H9 (cell line): Measurements from ENCODE around the gene CLCNKA. TPM values are rescaled to one million over a fixed set of nuclear protein-coding genes. Genes with fewer than 3 reads are reported as not detected.

ENCODE experiments used
- DNase-seq: peaks from one replicate; pipeline ENCODE4 v3.0.0-alpha.2; 2017
- H2AFZ ChIP-seq: one replicate; pipeline ENCODE4 v1.6.1; 2013; ENCODE audit warnings: mild to moderate bottlenecking, low read length, control low read depth, moderate library complexity
- H2AK5ac ChIP-seq: 2 replicates; pipeline ENCODE4 v1.6.1; 2013; ENCODE audit warnings: low read length, control low read depth, mixed read lengths; ENCODE audit not compliant: insufficient read length
- H2BK120ac ChIP-seq: one replicate; pipeline ENCODE4 v1.6.1; 2013; ENCODE audit warnings: low read depth, mild to moderate bottlenecking, low read length, control low read depth, inconsistent platforms; ENCODE audit not compliant: poor library complexity, severe bottlenecking
- H2BK12ac ChIP-seq: 2 replicates; pipeline ENCODE4 v1.6.1; 2013; ENCODE audit warnings: low read length, control low read depth, mixed read lengths, low read depth; ENCODE audit not compliant: insufficient read length
- H2BK15ac ChIP-seq: 2 replicates; pipeline ENCODE4 v1.6.1; 2013; ENCODE audit warnings: low read depth, low read length, control low read depth
- H2BK20ac ChIP-seq: one replicate; pipeline ENCODE4 v1.6.1; 2013; ENCODE audit warnings: low read depth, mild to moderate bottlenecking, low read length, control low read depth, inconsistent platforms; ENCODE audit not compliant: poor library complexity, severe bottlenecking
- H2BK5ac ChIP-seq: 2 replicates; pipeline ENCODE4 v1.6.1; 2013; ENCODE audit warnings: low read length, control low read depth, mixed read lengths; ENCODE audit not compliant: insufficient read length
- H3K14ac ChIP-seq: 2 replicates; pipeline ENCODE4 v1.6.1; 2013; ENCODE audit warnings: low read length, control low read depth; ENCODE audit not compliant: insufficient read depth
- H3K18ac ChIP-seq: 2 replicates; pipeline ENCODE4 v1.6.1; 2013; ENCODE audit warnings: low read depth, mild to moderate bottlenecking, mixed read lengths, low read length, control low read depth; ENCODE audit not compliant: insufficient read length
- H3K23ac ChIP-seq: 2 replicates; pipeline ENCODE4 v1.6.1; 2013; ENCODE audit warnings: low read length, control low read depth, mixed read lengths, low read depth; ENCODE audit not compliant: insufficient read length
- H3K23me2 ChIP-seq: 2 replicates; pipeline ENCODE4 v1.6.1; 2013; ENCODE audit warnings: low read depth, mild to moderate bottlenecking, mixed read lengths, low read length, control low read depth; ENCODE audit not compliant: insufficient read length, poor library complexity, severe bottlenecking
- H3K27ac ChIP-seq: 2 replicates; pipeline ENCODE4 v1.5.1; 2013; ENCODE audit warnings: low read length, control low read depth, mixed read lengths, low read depth; ENCODE audit not compliant: insufficient read length
- H3K27me3 ChIP-seq: 2 replicates; pipeline ENCODE4 v1.6.1; 2013; ENCODE audit warnings: low read length, control low read depth, inconsistent platforms; ENCODE audit not compliant: insufficient read depth
- H3K4ac ChIP-seq: 2 replicates; pipeline ENCODE4 v1.6.1; 2013; ENCODE audit warnings: low read depth, mild to moderate bottlenecking, control low read depth, inconsistent platforms, low read length, moderate library complexity
- H3K4me1 ChIP-seq: 2 replicates; pipeline ENCODE4 v1.6.1; 2013; ENCODE audit warnings: low read length, control low read depth, inconsistent platforms; ENCODE audit not compliant: insufficient read depth
- H3K4me2 ChIP-seq: 2 replicates; pipeline ENCODE4 v1.6.1; 2013; ENCODE audit warnings: low read length, control low read depth, mixed read lengths; ENCODE audit not compliant: insufficient read length, insufficient read depth
- H3K56ac ChIP-seq: 2 replicates; pipeline ENCODE4 v1.6.1; 2013; ENCODE audit warnings: low read depth, mild to moderate bottlenecking, mixed read lengths, low read length, control low read depth; ENCODE audit not compliant: insufficient read length
- H3K79me1 ChIP-seq: 2 replicates; pipeline ENCODE4 v1.6.1; 2013; ENCODE audit warnings: low read depth, mild to moderate bottlenecking, moderate library complexity, low read length, control low read depth, inconsistent platforms; ENCODE audit not compliant: insufficient read depth, poor library complexity, severe bottlenecking
- H3K79me2 ChIP-seq: 2 replicates; pipeline ENCODE4 v1.6.1; 2013; ENCODE audit warnings: low read length, control low read depth, inconsistent platforms; ENCODE audit not compliant: insufficient read depth
- H3K9ac ChIP-seq: 2 replicates; pipeline ENCODE4 v1.6.1; 2013; ENCODE audit warnings: low read length, control low read depth, mixed read lengths; ENCODE audit not compliant: insufficient read length; ENCODE audit errors: extremely low read depth
- H3K9me3 ChIP-seq: one replicate; pipeline ENCODE4 v1.6.1; 2013; ENCODE audit warnings: low read depth, low read length, inconsistent platforms; ENCODE audit not compliant: control insufficient read depth
- H3T11ph ChIP-seq: one replicate; pipeline ENCODE4 v1.6.1; 2013; ENCODE audit warnings: mild to moderate bottlenecking, low read length, control low read depth, inconsistent platforms
- H4K20me1 ChIP-seq: one replicate; pipeline ENCODE4 v1.6.1; 2013; ENCODE audit not compliant: control insufficient read depth, insufficient read length, insufficient read depth
- H4K5ac ChIP-seq: 2 replicates; pipeline ENCODE4 v1.6.1; 2013; ENCODE audit warnings: low read depth, mild to moderate bottlenecking, mixed read lengths, low read length, control low read depth; ENCODE audit not compliant: insufficient read length
- H4K8ac ChIP-seq: replicated peaks from 2 replicates; pipeline ENCODE4 v1.6.1; 2013; ENCODE audit warnings: low read length, control low read depth, mixed read lengths, low read depth; ENCODE audit not compliant: insufficient read length
- H4K91ac ChIP-seq: 2 replicates; pipeline ENCODE4 v1.6.1; 2013; ENCODE audit warnings: low read depth, mild to moderate bottlenecking, moderate library complexity, mixed read lengths, low read length, control low read depth; ENCODE audit not compliant: insufficient read length
- H3K27ac Mint-ChIP-seq, 3 experiments: 2 replicates in 2 of 3; 3 replicates in 1 of 3; pipeline ENCODE4 v1.8.0; 2020 to 2021; ENCODE audit warnings: mixed read lengths in 3 of 3, mild to moderate bottlenecking in 1 of 3, moderate library complexity in 1 of 3
- H3K27me3 Mint-ChIP-seq: 2 replicates; pipeline ENCODE4 v1.8.0; 2021; ENCODE audit warnings: low read depth, mild to moderate bottlenecking, moderate library complexity, mixed read lengths
- H3K36me3 Mint-ChIP-seq, 3 experiments: 2 replicates in 2 of 3; 3 replicates in 1 of 3; pipeline ENCODE4 v1.8.0; 2020 to 2021; ENCODE audit warnings: low read depth in 3 of 3, mixed read lengths in 3 of 3; ENCODE audit not compliant: insufficient read depth in 1 of 3
- H3K4me1 Mint-ChIP-seq, 2 experiments: 2 replicates each; pipeline ENCODE4 v1.8.0; 2020; ENCODE audit warnings: mixed read lengths in 2 of 2
- H3K4me3 Mint-ChIP-seq, 2 experiments: 2 replicates in 1 of 2; 3 replicates in 1 of 2; pipeline ENCODE4 v1.8.0; 2020 to 2021; ENCODE audit warnings: mild to moderate bottlenecking in 2 of 2, mixed read lengths in 2 of 2, moderate library complexity in 1 of 2
- H3K9me3 Mint-ChIP-seq, 2 experiments: 2 replicates in 1 of 2; 3 replicates in 1 of 2; pipeline ENCODE4 v1.8.0; 2020; ENCODE audit warnings: mild to moderate bottlenecking in 2 of 2, mixed read lengths in 2 of 2, moderate library complexity in 1 of 2
- CTCF ChIP-seq: fragments of 200-600 bp; sonication (generic); conservative IDR thresholded peaks from 3 replicates; pipeline ENCODE4 v1.8.0; 2021; ENCODE audit warnings: antibody characterized with exemption, mild to moderate bottlenecking
- WGBS: extraction: QIAGEN DNeasy Blood & Tissue Kit; methylation state at CpG from one replicate; pipeline ENCODE4 v1.1.7; 2013; ENCODE audit warnings: missing lambda C conversion rate, low lambda C conversion rate, mixed read lengths; ENCODE audit not compliant: insufficient read length; ENCODE audit errors: extremely low coverage; 5-methylcytosine and 5-hydroxymethylcytosine counted together
- total RNA-seq: library from RNA; stranded (reverse); gene quantifications from 2 replicates; pipeline ENCODE4 v1.2.1, GENCODE V29; 2021

The CLCNKA gene
- total RNA-seq, 1 experiment from 2014 or later = 0.98 TPM

GRCh38 chr1:16076865-16077238 lies 55.0 kb downstream of the CLCNKA start:
- H3K27ac Mint-ChIP-seq = no peak overlapping the region
- DNase-seq = no peak
- no peaks in the 10 kb centered on the region for H3K4me1 ChIP-seq
- peaks cover 55% of the 10 kb centered on the region for H3K27me3 Mint-ChIP-seq
- no peak overlapping the region for H2BK20ac ChIP-seq
- H3K4me3 Mint-ChIP-seq = no peak overlapping the region
- no peaks in the 10 kb centered on the region for H3K9me3 ChIP-seq
- no peaks in the 10 kb centered on the region for H3K79me1 ChIP-seq
- H3T11ph ChIP-seq = no peak overlapping the region
- no peak overlapping the region for H3K4me2 ChIP-seq
- H3K4me1 Mint-ChIP-seq = peaks cover 12 to 24% of the 10 kb centered on the region in 2 experiments
- H3K23ac ChIP-seq = no peak overlapping the region
- H2AFZ ChIP-seq = no peak overlapping the region
- H3K9me3 Mint-ChIP-seq = no peaks in the 10 kb centered on the region; a peak in 1 of 5 replicates
- H3K27me3 ChIP-seq = peaks cover 5% of the 10 kb centered on the region; the same call in 1 of the 2 replicates
- peaks cover 5% of the 10 kb centered on the region for H3K23me2 ChIP-seq
- H3K14ac ChIP-seq = no peak overlapping the region
- no CpG with 5 or more reads among the region's 11 CpGs for WGBS
- no peak overlapping the region for H4K5ac ChIP-seq
- no peaks in the 10 kb centered on the region for H3K79me2 ChIP-seq
- no peak overlapping the region for H3K56ac ChIP-seq
- no peaks in the 10 kb centered on the region for H3K36me3 Mint-ChIP-seq
- H3K18ac ChIP-seq = no peak overlapping the region
- no peak overlapping the region for H2BK120ac ChIP-seq
- TF ChIP-seq CTCF = no peak
- no peak overlapping the region for H3K9ac ChIP-seq
- no peak overlapping the region for H4K91ac ChIP-seq
- H3K4ac ChIP-seq = no peak overlapping the region
- H4K8ac ChIP-seq = no peak overlapping the region
- no peak overlapping the region for H3K27ac ChIP-seq
- H4K20me1 ChIP-seq = no peaks in the 10 kb centered on the region
- H2BK12ac ChIP-seq = no peak overlapping the region
- no peak overlapping the region for H2BK15ac ChIP-seq
- no peak overlapping the region for H2AK5ac ChIP-seq
- H2BK5ac ChIP-seq = no peak overlapping the region
